Activated CD8-positive, alpha-beta T cell treated with anti-CD3 and anti-CD28 coated beads for 36 hours (primary cell): ENCODE results near the gene STBD1. TPM values are rescaled to one million over a fixed set of nuclear protein-coding genes. Genes with fewer than 3 reads are reported as not detected.

Experiments
- ATAC-seq: fragments of 200-7000 bp; cut with Tn5 transposase; one replicate; pipeline ENCODE4 v1.10.0; 2021; ENCODE audit warnings: mild to moderate bottlenecking, moderate library complexity
- CTCF ChIA-PET: fragments of 350-600 bp; sonication (Branson Sonifier 250); formaldehyde crosslinking; loops from one replicate; lab custom pipeline; 2021; ENCODE audit warnings: antibody characterized with exemption; lab: Charles Lee
- POLR2A ChIA-PET: fragments of 350-600 bp; sonication (Branson Sonifier 250); formaldehyde crosslinking; loops from one replicate; lab custom pipeline; 2021; ENCODE audit warnings: antibody characterized with exemption; lab: Charles Lee
- DNase-seq: peaks from one replicate; pipeline ENCODE4 v3.0.0-alpha.2; 2020
- H3K27ac Mint-ChIP-seq: one replicate; pipeline ENCODE4 v1.8.0; 2021; ENCODE audit warnings: mild to moderate bottlenecking, mixed read lengths
- H3K27me3 Mint-ChIP-seq: one replicate; pipeline ENCODE4 v1.8.0; 2021; ENCODE audit warnings: mixed read lengths
- H3K36me3 Mint-ChIP-seq: one replicate; pipeline ENCODE4 v1.8.0; 2021; ENCODE audit warnings: low read depth, mixed read lengths
- H3K4me1 Mint-ChIP-seq: one replicate; pipeline ENCODE4 v1.8.0; 2021; ENCODE audit warnings: low read depth, mixed read lengths
- H3K4me3 Mint-ChIP-seq: one replicate; pipeline ENCODE4 v1.8.0; 2021; ENCODE audit warnings: mild to moderate bottlenecking, moderate library complexity, mixed read lengths
- H3K9me3 Mint-ChIP-seq: one replicate; pipeline ENCODE4 v1.8.0; 2021; ENCODE audit warnings: mixed read lengths
- CTCF ChIP-seq: fragments of 200-600 bp; IDR thresholded peaks from one replicate; pipeline ENCODE4 v1.8.0; 2022; ENCODE audit warnings: antibody characterized with exemption, mild to moderate bottlenecking
- intact Hi-C: fragments of 100-400 bp; cut with micrococcal nuclease; formaldehyde crosslinking; loops from one replicate; pipeline ENCODE4 v1.10.0; 2022
- total RNA-seq, 2 experiments: library from RNA; stranded (reverse); gene quantifications; one replicate each; pipeline ENCODE4 v1.2.3, GENCODE V29; 2021

The STBD1 gene
- total RNA-seq, 2 experiments from 2014 or later: 0.18 to 0.29 TPM

DNA sequence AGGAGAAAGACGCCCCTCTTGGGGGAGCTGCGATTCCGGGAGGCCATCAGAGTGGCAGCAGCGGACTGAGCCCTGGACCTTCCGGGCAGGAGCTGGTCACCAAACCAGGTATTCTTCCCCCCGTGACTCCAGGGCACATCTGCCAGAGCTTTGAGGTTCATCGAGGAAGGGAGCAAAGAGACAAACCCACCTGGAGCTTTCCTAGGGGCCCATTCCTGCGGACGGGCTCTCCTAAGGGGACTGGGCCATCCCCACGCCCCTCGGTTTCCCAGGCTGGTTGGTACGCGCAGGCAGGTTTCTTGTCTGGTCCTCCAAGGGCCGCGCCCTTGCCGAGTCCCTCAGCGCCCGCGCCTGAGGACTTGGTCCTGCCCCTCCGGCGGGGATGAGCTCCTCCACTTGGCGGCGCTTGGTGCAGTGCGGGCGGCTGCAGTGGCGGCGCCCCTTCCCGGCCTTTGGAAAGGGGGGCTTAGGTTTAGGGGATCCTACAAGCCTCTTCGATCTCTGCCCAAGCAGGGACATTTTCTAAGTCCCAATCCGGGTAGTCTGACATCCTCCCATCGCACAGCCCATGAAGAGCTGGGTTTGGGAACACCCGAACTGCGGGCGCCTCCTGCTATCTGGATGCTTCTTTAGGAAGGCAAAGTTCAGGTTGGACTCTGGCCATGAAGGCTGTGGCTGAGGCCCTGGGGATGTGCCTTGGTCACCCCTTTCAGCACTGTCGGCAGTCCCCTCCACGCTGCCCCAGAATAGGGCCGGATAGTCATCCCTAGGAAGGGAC, 538 bp downstream of the STBD1 start:
- intact Hi-C loops: no loop called here
- no peaks in the 10 kb centered on the region for H3K9me3 Mint-ChIP-seq
- peaks cover 21% of the 10 kb centered on the region for H3K4me1 Mint-ChIP-seq
- ChIA-PET POLR2A (no interaction called here), CTCF (interaction anchor here (0.7 to 4.4 kb wide), 6 partner anchors 9 to 151 kb away, joined by 3 to 27 read pairs (median 4); no protein-coding TSS in a partner anchor)
- peak; percentile 34 for DNase-seq
- no peak for TF ChIP-seq CTCF
- H3K27me3 Mint-ChIP-seq: peaks cover 15% of the 10 kb centered on the region
- no peaks in the 10 kb centered on the region for H3K36me3 Mint-ChIP-seq
- peak overlapping the region; percentile 71 for H3K4me3 Mint-ChIP-seq
- no peak for ATAC-seq
- H3K27ac Mint-ChIP-seq: peak overlapping the region; percentile 16

- Mint-ChIP-seq H3K4me1 (peaks cover 17% of the 10 kb centered on the region), H3K36me3 (no peaks in the 10 kb centered on the region), H3K27ac (no peak overlapping the region), H3K4me3 (peak overlapping the region; percentile 44), H3K9me3 (no peaks in the 10 kb centered on the region), H3K27me3 (peaks cover 12% of the 10 kb centered on the region)
- ChIA-PET POLR2A (no interaction called here), CTCF (interaction anchor here (1.0 to 4.4 kb wide), 5 partner anchors 9 to 127 kb away, joined by 3 to 27 read pairs (median 5); no protein-coding TSS in a partner anchor)
- DNase-seq (no peak), ATAC-seq (no peak)
- TF ChIP-seq CTCF: no peak
- intact Hi-C loops: no loop called here
Measured at GRCh38 chr4:76307660-76308014, 1.1 kb downstream of the STBD1 start.

- H3K4me1 Mint-ChIP-seq: peaks cover 14% of the 10 kb centered on the region
- intact Hi-C loops: no loop called here
- H3K36me3 Mint-ChIP-seq: no peaks in the 10 kb centered on the region
- H3K27me3 Mint-ChIP-seq: peaks cover 7% of the 10 kb centered on the region
- H3K27ac Mint-ChIP-seq: no peak overlapping the region
- no peak overlapping the region for H3K4me3 Mint-ChIP-seq
- POLR2A ChIA-PET: no interaction called here
- CTCF ChIA-PET: interaction anchor here (0.6 to 4.4 kb wide), 3 partner anchors 14 to 504 kb away, joined by 3 to 27 read pairs (median 3); no protein-coding TSS in a partner anchor
- no peak for TF ChIP-seq CTCF
- H3K9me3 Mint-ChIP-seq: no peaks in the 10 kb centered on the region
- DNase-seq (no peak), ATAC-seq (no peak)
Measured at GRCh38 chr4:76308548-76308947, 2.0 kb downstream of the STBD1 start.

DNA sequence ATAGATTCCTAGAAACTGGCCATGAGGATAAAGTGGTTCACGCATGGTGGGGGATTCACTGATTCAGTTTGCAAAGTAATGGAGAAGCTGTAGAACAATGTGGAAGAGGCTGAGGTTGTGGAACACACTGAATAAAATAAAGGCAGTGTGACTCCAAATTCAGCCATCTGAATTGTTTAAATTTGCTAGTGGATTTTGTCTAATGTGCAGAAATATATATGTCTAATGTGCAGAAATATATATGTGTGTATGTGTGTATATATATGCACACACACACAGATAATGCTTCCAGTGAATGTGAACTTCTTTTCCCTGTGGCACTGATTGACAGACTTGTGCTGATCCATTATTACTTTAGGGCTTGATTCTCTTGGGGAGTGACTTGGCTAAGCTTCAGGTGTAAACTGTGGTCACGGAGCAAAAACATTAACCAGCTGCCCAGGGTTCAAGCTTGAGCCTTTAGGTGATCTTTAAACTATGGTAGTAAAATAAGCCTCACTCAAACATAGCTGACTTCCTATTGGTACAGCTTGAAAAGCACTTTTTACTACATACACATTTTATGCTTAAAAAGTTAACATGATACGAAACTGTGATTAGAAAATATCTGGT, 3.5 kb downstream of the STBD1 start:
- no peak for ATAC-seq
- H3K9me3 Mint-ChIP-seq: no peaks in the 10 kb centered on the region
- intact Hi-C loops: no loop called here
- DNase-seq: no peak
- H3K36me3 Mint-ChIP-seq: no peaks in the 10 kb centered on the region
- POLR2A ChIA-PET: no interaction called here
- no peak overlapping the region for H3K4me3 Mint-ChIP-seq
- CTCF ChIA-PET: no interaction called here
- H3K27me3 Mint-ChIP-seq: peaks cover 6% of the 10 kb centered on the region
- TF ChIP-seq CTCF: no peak
- H3K27ac Mint-ChIP-seq: no peak overlapping the region
- H3K4me1 Mint-ChIP-seq: peaks cover 8% of the 10 kb centered on the region

DNA sequence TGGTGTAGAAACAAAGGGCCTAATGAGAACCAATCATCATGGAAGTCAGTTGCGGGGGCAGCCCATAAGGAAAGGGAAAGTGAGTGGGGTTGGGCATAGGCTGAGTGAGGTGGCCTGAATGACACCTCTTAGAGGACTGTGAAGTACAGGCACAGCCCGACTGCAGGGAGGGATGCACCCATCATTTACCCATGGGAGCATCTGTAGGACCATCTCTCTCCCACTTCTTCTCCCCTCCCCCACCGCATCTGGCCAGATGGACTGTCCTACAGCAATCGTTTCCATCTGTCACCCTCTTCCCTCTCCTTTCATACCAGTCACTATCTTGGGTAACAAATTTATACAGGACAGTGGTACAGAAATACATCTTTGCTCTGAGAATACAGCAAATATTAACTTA, 4.2 kb downstream of the STBD1 start:
- no peak overlapping the region for H3K27ac Mint-ChIP-seq
- H3K9me3 Mint-ChIP-seq: no peaks in the 10 kb centered on the region
- no peaks in the 10 kb centered on the region for H3K36me3 Mint-ChIP-seq
- H3K27me3 Mint-ChIP-seq: peaks cover 4% of the 10 kb centered on the region
- intact Hi-C loops: no loop called here
- TF ChIP-seq CTCF: no peak
- peaks cover 2% of the 10 kb centered on the region for H3K4me1 Mint-ChIP-seq
- DNase-seq: no peak
- no peak overlapping the region for H3K4me3 Mint-ChIP-seq
- CTCF ChIA-PET: no interaction called here
- POLR2A ChIA-PET: no interaction called here
- no peak for ATAC-seq
